ENCODE data around the gene TIE1.

Gene TIE1

GRCh38 chr1:43292679-43293078, 8.1 kb upstream of the TIE1 start:
- no peak overlapping the region for H3K4me3 ChIP-seq (replicated peaks in 1 of 2; ENCODE audit: low read depth in 2 of 2, low read length in 2 of 2)
- TF ChIP-seq CTCF (IDR thresholded peaks at IDR 0.05; ENCODE audit: low read depth, low read length), result no peak
- DNase-seq (ENCODE audit: low read depth in 2 of 2), result no peak

GRCh38 chr1:43293176-43293575, 7.6 kb upstream of the TIE1 start:
- DNase-seq (ENCODE audit: low read depth in 2 of 2), result no peak
- no peak for TF ChIP-seq CTCF (IDR thresholded peaks at IDR 0.05; ENCODE audit: low read depth, low read length)
- H3K4me3 ChIP-seq (replicated peaks in 1 of 2; ENCODE audit: low read depth in 2 of 2, low read length in 2 of 2), result no peak overlapping the region

DNA sequence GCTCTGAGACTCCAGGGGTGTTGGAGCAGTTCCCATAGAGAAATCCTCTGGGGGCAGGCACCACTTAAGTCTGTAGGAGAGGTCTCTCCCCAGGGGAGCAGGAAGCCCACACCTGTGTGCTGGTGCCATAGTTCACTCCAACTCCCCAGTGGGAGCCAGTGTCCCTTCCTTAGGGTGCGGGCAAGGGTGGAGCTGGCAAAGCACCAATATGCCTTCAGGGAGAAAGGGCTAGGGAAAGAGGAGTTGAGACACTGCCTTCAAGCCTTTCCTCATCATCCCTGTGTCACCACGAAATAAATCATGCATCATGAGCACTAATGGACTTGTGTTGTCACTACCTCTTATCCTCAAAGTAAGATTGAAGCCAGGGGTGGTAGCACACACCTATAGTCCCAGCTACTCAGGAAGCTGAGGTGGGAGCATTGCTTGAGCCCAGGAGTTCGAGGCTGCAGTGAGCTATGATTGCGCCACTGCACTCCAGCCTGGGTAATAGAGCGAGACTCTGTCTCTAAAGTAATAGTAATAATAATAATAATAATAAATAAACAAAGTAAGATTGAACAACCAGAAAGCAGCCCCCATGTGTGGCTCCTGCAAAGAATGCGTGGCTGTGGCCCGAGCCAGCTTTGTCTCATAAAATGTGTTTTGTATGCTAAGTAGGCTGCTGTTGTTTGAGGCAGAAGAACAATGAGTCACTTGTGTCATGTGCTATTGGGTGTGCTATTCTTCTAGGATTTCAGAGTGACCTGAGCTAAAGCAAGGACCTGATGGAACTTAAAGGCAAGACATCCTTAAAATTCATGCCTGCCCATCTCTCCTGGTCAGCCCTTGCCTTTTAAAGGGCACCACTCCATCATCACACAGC, 6.7 kb upstream of the TIE1 start:
- DNase-seq (ENCODE audit: low read depth in 2 of 2), result peak; percentile 48 to 74
- no peak overlapping the region for H3K4me3 ChIP-seq (replicated peaks in 1 of 2; ENCODE audit: low read depth in 2 of 2, low read length in 2 of 2)
- TF ChIP-seq CTCF (IDR thresholded peaks at IDR 0.05; ENCODE audit: low read depth, low read length), result no peak

GRCh38 chr1:43294761-43295160, 6.0 kb upstream of the TIE1 start:
- no peak overlapping the region for H3K4me3 ChIP-seq (replicated peaks in 1 of 2; ENCODE audit: low read depth in 2 of 2, low read length in 2 of 2)
- DNase-seq (ENCODE audit: low read depth in 2 of 2), result no peak
- no peak for TF ChIP-seq CTCF (IDR thresholded peaks at IDR 0.05; ENCODE audit: low read depth, low read length)

- DNase-seq (ENCODE audit: low read depth in 2 of 2), result peak in 1 of 2 donors; percentile 16
- TF ChIP-seq CTCF (IDR thresholded peaks at IDR 0.05; ENCODE audit: low read depth, low read length), result no peak
- no peak overlapping the region for H3K4me3 ChIP-seq (replicated peaks in 1 of 2; ENCODE audit: low read depth in 2 of 2, low read length in 2 of 2)
Observed at GRCh38 chr1:43296207-43296606, 4.6 kb upstream of the TIE1 start.

- peak in 1 of 2 donors; percentile 9 for DNase-seq (ENCODE audit: low read depth in 2 of 2)
- no peak overlapping the region for H3K4me3 ChIP-seq (replicated peaks in 1 of 2; ENCODE audit: low read depth in 2 of 2, low read length in 2 of 2)
- no peak for TF ChIP-seq CTCF (IDR thresholded peaks at IDR 0.05; ENCODE audit: low read depth, low read length)
Observed at GRCh38 chr1:43298055-43298454, 2.7 kb upstream of the TIE1 start.

All from cardiac fibroblast (primary cell).